Sigmoid colon (tissue), 7 donors: ENCODE measurements around the gene TUNAR. TPM values are rescaled to one million over a fixed set of nuclear protein-coding genes. Genes with fewer than 3 reads are reported as not detected.

Experiments
- DNase-seq: peaks from one replicate; pipeline ENCODE4 v3.0.0-alpha.2; 2019
- H3K27ac ChIP-seq, 4 donors: fragments of 200-600 bp; sonication (generic); one replicate each; pipeline ENCODE4 v1.5.1; 2016 to 2019; ENCODE audit warnings: mild to moderate bottlenecking in 1 of 4
- H3K27me3 ChIP-seq, 3 donors: fragments of 200-600 bp; sonication (generic); one replicate each; pipeline ENCODE4 v1.5.1; 2019; ENCODE audit warnings: mild to moderate bottlenecking in 1 of 3
- H3K36me3 ChIP-seq, 4 donors: fragments of 200-600 bp; sonication (generic); one replicate each; pipeline ENCODE4 v1.5.1; 2016 to 2019
- H3K4me1 ChIP-seq, 4 donors: fragments of 200-600 bp; sonication (generic); one replicate each; pipeline ENCODE4 v1.5.1; 2017 to 2019
- H3K4me3 ChIP-seq, 4 donors: fragments of 200-600 bp; sonication (generic); one replicate each; pipeline ENCODE4 v1.5.1; 2017 to 2019; ENCODE audit warnings: mild to moderate bottlenecking in 2 of 4, moderate library complexity in 1 of 4
- H3K9me3 ChIP-seq, 4 donors: fragments of 200-600 bp in 3 of 4; sonication (generic) in 3 of 4; one replicate each; pipeline versions ENCODE4 v1.5.1 to v1.6.1; 2013 to 2019
- EP300 ChIP-seq, 4 donors: sonication (generic); formaldehyde crosslinking; IDR thresholded peaks; one replicate each; pipeline ENCODE4 v1.6.1; 2017; ENCODE audit warnings: antibody characterized with exemption in 4 of 4
- POLR2A ChIP-seq, 2 donors: fragments of 450-650 bp; IDR thresholded peaks; one replicate each; pipeline ENCODE4 v1.6.1; 2016; ENCODE audit warnings: antibody characterized with exemption in 2 of 2, mild to moderate bottlenecking in 2 of 2, moderate library complexity in 2 of 2
- POLR2AphosphoS5 ChIP-seq, 4 donors: sonication (generic); formaldehyde crosslinking; IDR thresholded peaks; one replicate each; pipeline ENCODE4 v1.6.1; 2017; ENCODE audit warnings: antibody characterized with exemption in 4 of 4
- WGBS, 2 donors: extraction: QIAGEN DNeasy Blood & Tissue Kit; methylation state at CpG; one replicate each; pipeline ENCODE4 v1.1.7; 2013; 5-methylcytosine and 5-hydroxymethylcytosine counted together
- intact Hi-C: fragments of 100-400 bp; cut with DNase I; formaldehyde crosslinking; loops from one replicate; pipeline ENCODE4 v1.15.1; 2023
- polyA plus RNA-seq, 3 donors: library from polyadenylated mRNA; stranded (reverse); fragments of 200-250 nt; gene quantifications; one replicate each; pipeline ENCODE4 v1.2.3, GENCODE V29; 2013
- total RNA-seq, 4 donors: library from RNA; depleted of rRNA; stranded (reverse); fragments of >200 nt; gene quantifications; one replicate each; pipeline ENCODE4 v1.1.0, GENCODE V29; 2016
- TF ChIP-seq, protein P1 (sequence below), 4 experiments: fragments of 450-650 bp in 3 of 4; fragments of 200-600 bp in 1 of 4; IDR thresholded peaks; one replicate each; pipeline ENCODE4 v1.5.1; 2016 to 2019; ENCODE audit warnings: antibody characterized with exemption in 4 of 4, mild to moderate bottlenecking in 3 of 4, moderate library complexity in 2 of 4
- donor health status: healthy with polysubstance abuse.
- donor health status: Bipolar disorder and iron deficiency.
- donor health status: healthy.

Gene TUNAR
- total and polyA plus RNA-seq, 7 donors, result 0.12 TPM; not detected in 6

DNA sequence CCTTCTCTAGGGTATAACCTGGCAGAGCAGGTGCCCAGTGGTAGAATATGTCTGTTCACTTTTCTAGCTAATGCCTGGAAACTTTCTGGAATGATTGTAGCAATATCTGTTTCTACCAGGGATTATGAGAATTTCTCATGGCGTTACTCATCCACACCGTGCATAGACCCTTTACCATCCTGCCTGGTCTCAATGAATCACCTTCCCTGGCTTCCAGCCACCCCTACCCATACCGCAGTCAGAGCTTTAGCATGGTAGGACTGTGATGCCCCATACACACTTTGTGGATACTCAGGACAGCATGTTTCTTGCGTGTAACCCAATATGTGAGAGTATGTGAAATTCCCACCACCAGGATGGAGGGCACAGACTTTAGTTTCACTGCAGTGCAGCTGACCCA lies 45.4 kb downstream of the TUNAR start:
- Histone ChIP-seq H3K27me3 (no peaks in the 10 kb centered on the region), H3K4me1 (no peaks in the 10 kb centered on the region), H3K9me3 (no peaks in the 10 kb centered on the region), H3K36me3 (no peaks in the 10 kb centered on the region), H3K4me3 (no peak overlapping the region), H3K27ac (no peak overlapping the region)
- TF ChIP-seq EP300 (IDR thresholded peaks at IDR 0.05) (no peak), POLR2A (IDR thresholded peaks at IDR 0.05) (no peak), POLR2AphosphoS5 (IDR thresholded peaks at IDR 0.05) (no peak)
- TF ChIP-seq, protein P1, sequence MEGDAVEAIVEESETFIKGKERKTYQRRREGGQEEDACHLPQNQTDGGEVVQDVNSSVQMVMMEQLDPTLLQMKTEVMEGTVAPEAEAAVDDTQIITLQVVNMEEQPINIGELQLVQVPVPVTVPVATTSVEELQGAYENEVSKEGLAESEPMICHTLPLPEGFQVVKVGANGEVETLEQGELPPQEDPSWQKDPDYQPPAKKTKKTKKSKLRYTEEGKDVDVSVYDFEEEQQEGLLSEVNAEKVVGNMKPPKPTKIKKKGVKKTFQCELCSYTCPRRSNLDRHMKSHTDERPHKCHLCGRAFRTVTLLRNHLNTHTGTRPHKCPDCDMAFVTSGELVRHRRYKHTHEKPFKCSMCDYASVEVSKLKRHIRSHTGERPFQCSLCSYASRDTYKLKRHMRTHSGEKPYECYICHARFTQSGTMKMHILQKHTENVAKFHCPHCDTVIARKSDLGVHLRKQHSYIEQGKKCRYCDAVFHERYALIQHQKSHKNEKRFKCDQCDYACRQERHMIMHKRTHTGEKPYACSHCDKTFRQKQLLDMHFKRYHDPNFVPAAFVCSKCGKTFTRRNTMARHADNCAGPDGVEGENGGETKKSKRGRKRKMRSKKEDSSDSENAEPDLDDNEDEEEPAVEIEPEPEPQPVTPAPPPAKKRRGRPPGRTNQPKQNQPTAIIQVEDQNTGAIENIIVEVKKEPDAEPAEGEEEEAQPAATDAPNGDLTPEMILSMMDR (IDR thresholded peaks at IDR 0.05), result no peak
- WGBS, 2 donors, result 83 to 87% methylated on average over 4 of the region's 4 CpGs
- intact Hi-C loops, result no loop called here
- no peak for DNase-seq

DNA sequence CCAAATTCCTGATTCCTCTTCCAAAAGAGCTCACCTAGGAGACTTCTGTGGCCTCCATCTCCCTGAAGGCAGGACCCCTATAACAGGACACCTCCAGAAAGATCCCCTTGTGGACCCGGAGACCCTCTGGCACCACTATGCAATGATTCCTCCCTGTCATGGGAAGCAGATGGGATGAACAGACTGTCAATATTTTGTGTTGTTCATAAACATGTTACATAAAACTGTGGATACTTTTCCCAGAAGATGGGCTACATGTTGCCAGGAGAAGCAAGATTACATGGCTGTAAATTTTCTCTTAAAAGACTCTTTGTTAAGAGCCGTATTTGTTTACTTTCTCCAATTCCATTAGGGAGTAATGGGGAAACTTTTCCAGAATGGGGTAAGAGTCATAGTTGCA lies 52.1 kb downstream of the TUNAR start:
- no peaks in the 10 kb centered on the region for H3K4me1 ChIP-seq
- TF ChIP-seq POLR2A (IDR thresholded peaks at IDR 0.05), result no peak
- TF ChIP-seq EP300 (IDR thresholded peaks at IDR 0.05), result no peak
- no peak for TF ChIP-seq POLR2AphosphoS5 (IDR thresholded peaks at IDR 0.05)
- TF ChIP-seq, protein P1 (IDR thresholded peaks at IDR 0.05), result no peak
- H3K27ac ChIP-seq, result no peak overlapping the region
- peaks cover 0 to 15% (median 4%) of the 10 kb centered on the region in 3 donors for H3K27me3 ChIP-seq
- WGBS, 2 donors, result 55 to 71% methylated on average over 2 of the region's 2 CpGs
- H3K4me3 ChIP-seq, result no peak overlapping the region
- intact Hi-C loops, result no loop called here
- no peaks in the 10 kb centered on the region for H3K9me3 ChIP-seq
- H3K36me3 ChIP-seq, result no peaks in the 10 kb centered on the region
- DNase-seq, result no peak

DNA sequence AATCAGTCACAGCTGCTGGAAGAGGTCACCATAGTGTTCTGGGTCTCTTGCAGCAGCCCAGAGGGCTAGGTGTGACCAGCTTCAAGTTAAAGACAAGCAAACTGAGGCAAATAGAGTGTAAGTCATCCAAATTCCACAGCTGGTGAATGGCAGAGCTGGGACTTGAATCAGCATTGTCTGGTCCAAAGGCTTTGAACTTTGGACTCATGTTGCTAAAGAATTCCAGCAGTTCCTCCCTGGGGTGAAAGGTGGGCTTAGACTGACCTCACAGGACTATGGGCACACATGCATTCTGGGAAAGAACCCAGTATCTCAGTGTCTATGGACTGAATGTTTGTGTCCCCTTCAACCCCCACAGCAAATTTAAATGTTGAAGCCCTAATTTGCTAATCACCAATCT lies 54.8 kb downstream of the TUNAR start:
- Histone ChIP-seq H3K36me3 (no peaks in the 10 kb centered on the region), H3K4me1 (no peaks in the 10 kb centered on the region), H3K27ac (no peak overlapping the region), H3K9me3 (no peaks in the 10 kb centered on the region), H3K27me3 (peaks cover 0 to 15% (median 4%) of the 10 kb centered on the region in 3 donors), H3K4me3 (no peak overlapping the region)
- intact Hi-C loops, result no loop called here
- TF ChIP-seq EP300 (IDR thresholded peaks at IDR 0.05) (no peak), POLR2AphosphoS5 (IDR thresholded peaks at IDR 0.05) (no peak)
- TF ChIP-seq, protein P1 (IDR thresholded peaks at IDR 0.05), result no peak
- DNase-seq, result no peak

DNA sequence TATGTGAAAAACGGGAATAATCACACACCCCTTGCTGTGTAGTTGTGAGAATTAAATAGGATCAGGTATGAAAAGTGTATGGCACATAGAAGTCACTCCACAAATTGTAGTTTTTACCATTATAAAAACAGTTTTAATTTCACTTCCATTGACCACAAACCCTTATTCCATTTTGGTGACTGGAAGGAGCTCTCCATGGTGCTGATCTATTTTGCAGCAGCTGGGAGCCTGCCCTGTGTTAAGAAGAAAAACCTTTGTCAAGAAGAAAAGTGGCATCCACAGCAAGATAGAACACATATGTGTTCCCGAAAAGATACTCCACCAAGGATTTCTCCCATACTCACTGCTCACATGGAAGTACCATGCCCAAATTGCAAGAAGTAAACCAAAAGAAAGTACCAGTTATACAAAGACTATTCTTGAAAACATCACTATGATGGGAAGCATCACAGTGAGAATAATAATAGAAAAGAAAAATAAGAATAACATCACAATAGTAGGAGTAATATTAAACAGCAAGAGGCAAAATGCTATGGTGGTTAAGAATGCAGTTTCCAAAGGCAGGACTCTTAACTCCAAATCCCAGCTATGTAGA lies 58.7 kb downstream of the TUNAR start:
- Histone ChIP-seq H3K36me3 (no peaks in the 10 kb centered on the region), H3K4me1 (no peaks in the 10 kb centered on the region), H3K27me3 (peaks cover 0 to 7% (median 0%) of the 10 kb centered on the region in 3 donors), H3K4me3 (no peak overlapping the region), H3K27ac (no peak overlapping the region), H3K9me3 (no peaks in the 10 kb centered on the region)
- DNase-seq, result no peak
- 21 to 27% methylated on average over 2 of the region's 2 CpGs for WGBS, 2 donors
- intact Hi-C loops, result no loop called here
- TF ChIP-seq EP300 (IDR thresholded peaks at IDR 0.05) (no peak), POLR2A (IDR thresholded peaks at IDR 0.05) (no peak), POLR2AphosphoS5 (IDR thresholded peaks at IDR 0.05) (no peak)
- TF ChIP-seq, protein P1 (IDR thresholded peaks at IDR 0.05), result no peak

DNA sequence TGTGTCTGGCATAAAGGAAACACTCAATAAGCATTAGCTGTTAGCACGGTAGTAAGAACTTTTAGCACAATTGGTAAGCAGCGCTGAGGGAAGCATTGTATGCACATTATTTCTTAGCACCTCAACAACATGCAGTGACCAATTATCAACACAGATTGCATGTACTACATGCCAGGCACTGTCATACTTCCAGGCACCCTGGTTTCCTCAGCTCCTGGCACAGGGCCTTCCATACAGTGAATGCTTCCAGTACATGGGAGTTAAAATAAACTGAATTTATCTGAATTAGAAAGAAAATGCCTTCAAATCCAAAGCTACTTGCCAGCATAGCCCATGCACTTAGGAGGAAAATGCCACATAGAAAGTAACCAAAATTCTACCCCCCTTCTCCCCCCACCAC lies 59.4 kb downstream of the TUNAR start:
- Histone ChIP-seq H3K36me3 (no peaks in the 10 kb centered on the region), H3K27ac (no peak overlapping the region), H3K4me1 (no peaks in the 10 kb centered on the region), H3K9me3 (no peaks in the 10 kb centered on the region), H3K4me3 (no peak overlapping the region), H3K27me3 (peaks cover 0 to 7% (median 0%) of the 10 kb centered on the region in 3 donors)
- DNase-seq, result no peak
- 89 to 91% methylated on average over 2 of the region's 2 CpGs for WGBS, 2 donors
- TF ChIP-seq POLR2AphosphoS5 (IDR thresholded peaks at IDR 0.05) (no peak), POLR2A (IDR thresholded peaks at IDR 0.05) (no peak), EP300 (IDR thresholded peaks at IDR 0.05) (no peak)
- TF ChIP-seq, protein P1 (IDR thresholded peaks at IDR 0.05), result no peak
- intact Hi-C loops, result no loop called here
